ENCODE data around the gene SRGAP3. TPM values are rescaled to one million over a fixed set of nuclear protein-coding genes. Genes with fewer than 3 reads are reported as not detected.

SRGAP3 gene
- total RNA-seq, 1 experiment from 2014 or later: 17.9 TPM

DNA sequence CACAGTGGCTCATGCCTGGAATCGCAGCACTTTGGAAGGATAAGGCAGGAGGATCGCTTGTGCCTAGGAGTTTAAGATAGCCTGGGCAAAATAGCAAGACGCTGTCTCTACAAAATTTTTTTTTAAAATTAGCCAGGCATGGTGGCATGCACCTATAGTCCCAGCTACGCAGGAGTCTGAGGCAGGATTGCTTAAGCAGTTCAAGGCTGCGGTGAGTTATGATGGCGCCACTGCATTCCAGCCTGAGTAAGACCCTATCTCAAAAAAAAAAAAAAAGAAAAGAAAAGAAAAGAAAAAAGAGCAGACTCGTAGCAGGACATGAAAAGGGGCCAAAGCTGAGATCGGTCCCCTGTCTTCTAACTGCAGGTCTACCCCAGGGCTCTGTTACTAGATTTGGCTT, 18.9 kb downstream of the SRGAP3 start:
- H3K4me3 Mint-ChIP-seq: no peak overlapping the region
- no peak for DNase-seq (ENCODE audit: low spot score)
- POLR2A ChIA-PET: interaction anchor here (0.5 kb wide), 1 partner anchor 1978 kb away, joined by 7 read pairs; no protein-coding TSS in a partner anchor
- TF ChIP-seq, protein P1, sequence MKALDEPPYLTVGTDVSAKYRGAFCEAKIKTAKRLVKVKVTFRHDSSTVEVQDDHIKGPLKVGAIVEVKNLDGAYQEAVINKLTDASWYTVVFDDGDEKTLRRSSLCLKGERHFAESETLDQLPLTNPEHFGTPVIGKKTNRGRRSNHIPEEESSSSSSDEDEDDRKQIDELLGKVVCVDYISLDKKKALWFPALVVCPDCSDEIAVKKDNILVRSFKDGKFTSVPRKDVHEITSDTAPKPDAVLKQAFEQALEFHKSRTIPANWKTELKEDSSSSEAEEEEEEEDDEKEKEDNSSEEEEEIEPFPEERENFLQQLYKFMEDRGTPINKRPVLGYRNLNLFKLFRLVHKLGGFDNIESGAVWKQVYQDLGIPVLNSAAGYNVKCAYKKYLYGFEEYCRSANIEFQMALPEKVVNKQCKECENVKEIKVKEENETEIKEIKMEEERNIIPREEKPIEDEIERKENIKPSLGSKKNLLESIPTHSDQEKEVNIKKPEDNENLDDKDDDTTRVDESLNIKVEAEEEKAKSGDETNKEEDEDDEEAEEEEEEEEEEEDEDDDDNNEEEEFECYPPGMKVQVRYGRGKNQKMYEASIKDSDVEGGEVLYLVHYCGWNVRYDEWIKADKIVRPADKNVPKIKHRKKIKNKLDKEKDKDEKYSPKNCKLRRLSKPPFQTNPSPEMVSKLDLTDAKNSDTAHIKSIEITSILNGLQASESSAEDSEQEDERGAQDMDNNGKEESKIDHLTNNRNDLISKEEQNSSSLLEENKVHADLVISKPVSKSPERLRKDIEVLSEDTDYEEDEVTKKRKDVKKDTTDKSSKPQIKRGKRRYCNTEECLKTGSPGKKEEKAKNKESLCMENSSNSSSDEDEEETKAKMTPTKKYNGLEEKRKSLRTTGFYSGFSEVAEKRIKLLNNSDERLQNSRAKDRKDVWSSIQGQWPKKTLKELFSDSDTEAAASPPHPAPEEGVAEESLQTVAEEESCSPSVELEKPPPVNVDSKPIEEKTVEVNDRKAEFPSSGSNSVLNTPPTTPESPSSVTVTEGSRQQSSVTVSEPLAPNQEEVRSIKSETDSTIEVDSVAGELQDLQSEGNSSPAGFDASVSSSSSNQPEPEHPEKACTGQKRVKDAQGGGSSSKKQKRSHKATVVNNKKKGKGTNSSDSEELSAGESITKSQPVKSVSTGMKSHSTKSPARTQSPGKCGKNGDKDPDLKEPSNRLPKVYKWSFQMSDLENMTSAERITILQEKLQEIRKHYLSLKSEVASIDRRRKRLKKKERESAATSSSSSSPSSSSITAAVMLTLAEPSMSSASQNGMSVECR (CRISPR knock-in tag; IDR thresholded peaks at IDR 0.05; ENCODE audit: borderline replicate concordance): no peak
- TF ChIP-seq ZNF219 (CRISPR knock-in tag; IDR thresholded peaks at IDR 0.05; ENCODE audit: borderline replicate concordance) (no peak), MYBL2 (CRISPR knock-in tag; IDR thresholded peaks at IDR 0.05) (no peak), GABPB1 (CRISPR knock-in tag; IDR thresholded peaks at IDR 0.05) (no peak)
- TF ChIP-seq, protein P2, sequence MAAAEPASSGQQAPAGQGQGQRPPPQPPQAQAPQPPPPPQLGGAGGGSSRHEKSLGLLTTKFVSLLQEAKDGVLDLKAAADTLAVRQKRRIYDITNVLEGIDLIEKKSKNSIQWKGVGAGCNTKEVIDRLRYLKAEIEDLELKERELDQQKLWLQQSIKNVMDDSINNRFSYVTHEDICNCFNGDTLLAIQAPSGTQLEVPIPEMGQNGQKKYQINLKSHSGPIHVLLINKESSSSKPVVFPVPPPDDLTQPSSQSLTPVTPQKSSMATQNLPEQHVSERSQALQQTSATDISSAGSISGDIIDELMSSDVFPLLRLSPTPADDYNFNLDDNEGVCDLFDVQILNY (CRISPR knock-in tag; IDR thresholded peaks at IDR 0.05): no peak
- H3K36me3 Mint-ChIP-seq: no peaks in the 10 kb centered on the region
- no peaks in the 10 kb centered on the region for H3K27me3 Mint-ChIP-seq (ENCODE audit: low read depth)
- peaks cover 67% of the 10 kb centered on the region for H3K4me1 Mint-ChIP-seq
- no peak overlapping the region for H3K27ac Mint-ChIP-seq
- CTCF ChIA-PET: interaction anchor here (0.9 kb wide), 1 partner anchor 243 kb away, joined by 3 read pairs; no protein-coding TSS in a partner anchor
- peak; percentile 14; the same call in 1 of the 2 replicates for ATAC-seq
- no peaks in the 10 kb centered on the region for H3K9me3 Mint-ChIP-seq

DNA sequence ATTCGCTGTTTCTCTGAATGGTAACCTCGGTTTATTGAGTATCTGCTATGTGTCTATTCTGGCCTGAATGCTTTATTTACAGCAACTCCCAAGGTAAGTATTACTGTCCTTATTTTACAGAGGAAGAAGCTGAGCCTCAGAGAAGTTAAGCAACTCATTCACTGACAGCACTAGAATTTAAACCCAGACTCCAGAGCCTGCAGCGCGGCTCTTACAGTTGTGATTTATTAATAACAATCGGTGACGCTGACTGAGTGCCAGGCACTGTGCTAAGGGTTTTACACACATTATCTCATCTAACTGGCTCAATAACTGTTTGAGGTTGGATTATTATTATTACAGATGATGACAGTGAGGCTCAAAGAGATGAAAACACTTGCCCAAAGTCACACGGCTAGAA, 19.6 kb downstream of the SRGAP3 start:
- ChIA-PET CTCF (no interaction called here), POLR2A (no interaction called here)
- no peak for DNase-seq (ENCODE audit: low spot score)
- peaks cover 71% of the 10 kb centered on the region for H3K4me1 Mint-ChIP-seq
- H3K9me3 Mint-ChIP-seq: no peaks in the 10 kb centered on the region
- H3K27ac Mint-ChIP-seq: no peak overlapping the region
- H3K36me3 Mint-ChIP-seq: no peaks in the 10 kb centered on the region
- ATAC-seq: no peak
- no peak overlapping the region for H3K4me3 Mint-ChIP-seq
- H3K27me3 Mint-ChIP-seq (ENCODE audit: low read depth): no peaks in the 10 kb centered on the region
- TF ChIP-seq ZNF423 (CRISPR knock-in tag; IDR thresholded peaks at IDR 0.05) (no peak), ZNF121 (CRISPR knock-in tag; IDR thresholded peaks at IDR 0.05) (no peak), ZNF416 (CRISPR knock-in tag; IDR thresholded peaks at IDR 0.05) (no peak), FOXK1 (CRISPR knock-in tag; IDR thresholded peaks at IDR 0.05) (no peak)
- TF ChIP-seq, protein P3, sequence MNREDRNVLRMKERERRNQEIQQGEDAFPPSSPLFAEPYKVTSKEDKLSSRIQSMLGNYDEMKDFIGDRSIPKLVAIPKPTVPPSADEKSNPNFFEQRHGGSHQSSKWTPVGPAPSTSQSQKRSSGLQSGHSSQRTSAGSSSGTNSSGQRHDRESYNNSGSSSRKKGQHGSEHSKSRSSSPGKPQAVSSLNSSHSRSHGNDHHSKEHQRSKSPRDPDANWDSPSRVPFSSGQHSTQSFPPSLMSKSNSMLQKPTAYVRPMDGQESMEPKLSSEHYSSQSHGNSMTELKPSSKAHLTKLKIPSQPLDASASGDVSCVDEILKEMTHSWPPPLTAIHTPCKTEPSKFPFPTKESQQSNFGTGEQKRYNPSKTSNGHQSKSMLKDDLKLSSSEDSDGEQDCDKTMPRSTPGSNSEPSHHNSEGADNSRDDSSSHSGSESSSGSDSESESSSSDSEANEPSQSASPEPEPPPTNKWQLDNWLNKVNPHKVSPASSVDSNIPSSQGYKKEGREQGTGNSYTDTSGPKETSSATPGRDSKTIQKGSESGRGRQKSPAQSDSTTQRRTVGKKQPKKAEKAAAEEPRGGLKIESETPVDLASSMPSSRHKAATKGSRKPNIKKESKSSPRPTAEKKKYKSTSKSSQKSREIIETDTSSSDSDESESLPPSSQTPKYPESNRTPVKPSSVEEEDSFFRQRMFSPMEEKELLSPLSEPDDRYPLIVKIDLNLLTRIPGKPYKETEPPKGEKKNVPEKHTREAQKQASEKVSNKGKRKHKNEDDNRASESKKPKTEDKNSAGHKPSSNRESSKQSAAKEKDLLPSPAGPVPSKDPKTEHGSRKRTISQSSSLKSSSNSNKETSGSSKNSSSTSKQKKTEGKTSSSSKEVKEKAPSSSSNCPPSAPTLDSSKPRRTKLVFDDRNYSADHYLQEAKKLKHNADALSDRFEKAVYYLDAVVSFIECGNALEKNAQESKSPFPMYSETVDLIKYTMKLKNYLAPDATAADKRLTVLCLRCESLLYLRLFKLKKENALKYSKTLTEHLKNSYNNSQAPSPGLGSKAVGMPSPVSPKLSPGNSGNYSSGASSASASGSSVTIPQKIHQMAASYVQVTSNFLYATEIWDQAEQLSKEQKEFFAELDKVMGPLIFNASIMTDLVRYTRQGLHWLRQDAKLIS (CRISPR knock-in tag; IDR thresholded peaks at IDR 0.05; ENCODE audit: borderline replicate concordance): no peak
- TF ChIP-seq, protein P4, sequence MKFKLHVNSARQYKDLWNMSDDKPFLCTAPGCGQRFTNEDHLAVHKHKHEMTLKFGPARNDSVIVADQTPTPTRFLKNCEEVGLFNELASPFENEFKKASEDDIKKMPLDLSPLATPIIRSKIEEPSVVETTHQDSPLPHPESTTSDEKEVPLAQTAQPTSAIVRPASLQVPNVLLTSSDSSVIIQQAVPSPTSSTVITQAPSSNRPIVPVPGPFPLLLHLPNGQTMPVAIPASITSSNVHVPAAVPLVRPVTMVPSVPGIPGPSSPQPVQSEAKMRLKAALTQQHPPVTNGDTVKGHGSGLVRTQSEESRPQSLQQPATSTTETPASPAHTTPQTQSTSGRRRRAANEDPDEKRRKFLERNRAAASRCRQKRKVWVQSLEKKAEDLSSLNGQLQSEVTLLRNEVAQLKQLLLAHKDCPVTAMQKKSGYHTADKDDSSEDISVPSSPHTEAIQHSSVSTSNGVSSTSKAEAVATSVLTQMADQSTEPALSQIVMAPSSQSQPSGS (CRISPR knock-in tag; IDR thresholded peaks at IDR 0.05; ENCODE audit: borderline replicate concordance, low read depth): no peak
- TF ChIP-seq, protein P5, sequence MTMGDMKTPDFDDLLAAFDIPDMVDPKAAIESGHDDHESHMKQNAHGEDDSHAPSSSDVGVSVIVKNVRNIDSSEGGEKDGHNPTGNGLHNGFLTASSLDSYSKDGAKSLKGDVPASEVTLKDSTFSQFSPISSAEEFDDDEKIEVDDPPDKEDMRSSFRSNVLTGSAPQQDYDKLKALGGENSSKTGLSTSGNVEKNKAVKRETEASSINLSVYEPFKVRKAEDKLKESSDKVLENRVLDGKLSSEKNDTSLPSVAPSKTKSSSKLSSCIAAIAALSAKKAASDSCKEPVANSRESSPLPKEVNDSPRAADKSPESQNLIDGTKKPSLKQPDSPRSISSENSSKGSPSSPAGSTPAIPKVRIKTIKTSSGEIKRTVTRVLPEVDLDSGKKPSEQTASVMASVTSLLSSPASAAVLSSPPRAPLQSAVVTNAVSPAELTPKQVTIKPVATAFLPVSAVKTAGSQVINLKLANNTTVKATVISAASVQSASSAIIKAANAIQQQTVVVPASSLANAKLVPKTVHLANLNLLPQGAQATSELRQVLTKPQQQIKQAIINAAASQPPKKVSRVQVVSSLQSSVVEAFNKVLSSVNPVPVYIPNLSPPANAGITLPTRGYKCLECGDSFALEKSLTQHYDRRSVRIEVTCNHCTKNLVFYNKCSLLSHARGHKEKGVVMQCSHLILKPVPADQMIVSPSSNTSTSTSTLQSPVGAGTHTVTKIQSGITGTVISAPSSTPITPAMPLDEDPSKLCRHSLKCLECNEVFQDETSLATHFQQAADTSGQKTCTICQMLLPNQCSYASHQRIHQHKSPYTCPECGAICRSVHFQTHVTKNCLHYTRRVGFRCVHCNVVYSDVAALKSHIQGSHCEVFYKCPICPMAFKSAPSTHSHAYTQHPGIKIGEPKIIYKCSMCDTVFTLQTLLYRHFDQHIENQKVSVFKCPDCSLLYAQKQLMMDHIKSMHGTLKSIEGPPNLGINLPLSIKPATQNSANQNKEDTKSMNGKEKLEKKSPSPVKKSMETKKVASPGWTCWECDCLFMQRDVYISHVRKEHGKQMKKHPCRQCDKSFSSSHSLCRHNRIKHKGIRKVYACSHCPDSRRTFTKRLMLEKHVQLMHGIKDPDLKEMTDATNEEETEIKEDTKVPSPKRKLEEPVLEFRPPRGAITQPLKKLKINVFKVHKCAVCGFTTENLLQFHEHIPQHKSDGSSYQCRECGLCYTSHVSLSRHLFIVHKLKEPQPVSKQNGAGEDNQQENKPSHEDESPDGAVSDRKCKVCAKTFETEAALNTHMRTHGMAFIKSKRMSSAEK (CRISPR knock-in tag; IDR thresholded peaks at IDR 0.05; ENCODE audit: borderline replicate concordance): no peak
- TF ChIP-seq, protein P6, sequence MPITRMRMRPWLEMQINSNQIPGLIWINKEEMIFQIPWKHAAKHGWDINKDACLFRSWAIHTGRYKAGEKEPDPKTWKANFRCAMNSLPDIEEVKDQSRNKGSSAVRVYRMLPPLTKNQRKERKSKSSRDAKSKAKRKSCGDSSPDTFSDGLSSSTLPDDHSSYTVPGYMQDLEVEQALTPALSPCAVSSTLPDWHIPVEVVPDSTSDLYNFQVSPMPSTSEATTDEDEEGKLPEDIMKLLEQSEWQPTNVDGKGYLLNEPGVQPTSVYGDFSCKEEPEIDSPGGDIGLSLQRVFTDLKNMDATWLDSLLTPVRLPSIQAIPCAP (CRISPR knock-in tag; IDR thresholded peaks at IDR 0.05): no peak
- TF ChIP-seq, protein P7, sequence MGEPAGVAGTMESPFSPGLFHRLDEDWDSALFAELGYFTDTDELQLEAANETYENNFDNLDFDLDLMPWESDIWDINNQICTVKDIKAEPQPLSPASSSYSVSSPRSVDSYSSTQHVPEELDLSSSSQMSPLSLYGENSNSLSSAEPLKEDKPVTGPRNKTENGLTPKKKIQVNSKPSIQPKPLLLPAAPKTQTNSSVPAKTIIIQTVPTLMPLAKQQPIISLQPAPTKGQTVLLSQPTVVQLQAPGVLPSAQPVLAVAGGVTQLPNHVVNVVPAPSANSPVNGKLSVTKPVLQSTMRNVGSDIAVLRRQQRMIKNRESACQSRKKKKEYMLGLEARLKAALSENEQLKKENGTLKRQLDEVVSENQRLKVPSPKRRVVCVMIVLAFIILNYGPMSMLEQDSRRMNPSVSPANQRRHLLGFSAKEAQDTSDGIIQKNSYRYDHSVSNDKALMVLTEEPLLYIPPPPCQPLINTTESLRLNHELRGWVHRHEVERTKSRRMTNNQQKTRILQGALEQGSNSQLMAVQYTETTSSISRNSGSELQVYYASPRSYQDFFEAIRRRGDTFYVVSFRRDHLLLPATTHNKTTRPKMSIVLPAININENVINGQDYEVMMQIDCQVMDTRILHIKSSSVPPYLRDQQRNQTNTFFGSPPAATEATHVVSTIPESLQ (CRISPR knock-in tag; IDR thresholded peaks at IDR 0.05): no peak

Measured in WTC11 (cell line).